HEK293T (cell line): ENCODE data around the gene PIAS1.

Source experiments
- BHLHE40 ChIP-seq: fragments of 450-650 bp; IDR thresholded peaks from 2 replicates; pipeline ENCODE4 v1.6.1; 2016; ENCODE audit warnings: mild to moderate bottlenecking, moderate library complexity, borderline replicate concordance
- FOXA1 ChIP-seq: fragments of 450-650 bp; IDR thresholded peaks from 2 replicates; pipeline ENCODE4 v1.6.1; 2016; ENCODE audit warnings: mild to moderate bottlenecking
- FOXM1 ChIP-seq: fragments of 450-650 bp; IDR thresholded peaks from 2 replicates; pipeline ENCODE4 v1.6.1; 2017; ENCODE audit warnings: mild to moderate bottlenecking, borderline replicate concordance
- HDGF ChIP-seq: fragments of 450-650 bp; IDR thresholded peaks from 2 replicates; pipeline ENCODE4 v1.6.1; 2017; ENCODE audit warnings: antibody characterized with exemption, borderline replicate concordance
- SP1 ChIP-seq: fragments of 450-650 bp; IDR thresholded peaks from 2 replicates; pipeline ENCODE4 v1.6.1; 2017
- SUZ12 ChIP-seq: fragments of 450-650 bp; IDR thresholded peaks from 2 replicates; pipeline ENCODE4 v1.6.1; 2016; ENCODE audit warnings: mild to moderate bottlenecking
- ZNF384 ChIP-seq: fragments of 450-650 bp; IDR thresholded peaks from 2 replicates; pipeline ENCODE4 v1.6.1; 2016

DNA sequence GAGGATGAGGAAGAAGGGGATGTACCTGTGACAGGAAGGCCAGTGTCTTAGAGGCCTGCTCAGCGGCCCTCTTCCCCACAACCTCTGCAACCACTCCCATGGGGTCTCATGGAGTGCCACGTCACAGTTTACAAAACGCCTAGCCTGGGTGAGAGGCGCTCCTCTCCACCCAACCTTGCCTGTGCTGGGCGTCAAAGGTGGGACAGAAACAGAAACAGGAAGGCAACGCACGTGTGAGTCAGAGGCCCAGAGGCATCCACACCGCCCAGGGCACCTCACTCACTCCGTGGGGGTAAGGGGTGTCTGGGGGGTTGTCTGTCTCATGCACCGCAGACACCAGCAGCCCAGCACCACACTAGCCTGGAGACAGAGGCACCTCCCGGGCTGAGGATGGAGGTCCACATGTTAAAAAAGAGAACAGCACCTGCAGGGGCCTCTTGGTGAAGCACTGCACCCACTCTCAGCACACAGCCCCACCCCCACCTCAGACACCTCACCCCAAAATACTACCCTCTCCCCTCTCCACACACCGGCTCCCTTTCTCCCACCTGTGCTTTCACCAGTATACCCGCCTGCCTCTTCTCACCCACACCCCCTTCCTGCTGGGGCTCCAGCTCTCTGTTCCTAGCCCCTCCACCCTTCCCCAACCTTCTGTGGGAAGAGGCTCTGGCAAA lies 155.8 kb downstream of the PIAS1 start:
- no peak for TF ChIP-seq SP1
- TF ChIP-seq SUZ12 = no peak
- TF ChIP-seq FOXM1 = no peak
- TF ChIP-seq ZNF384 = no peak
- no peak for TF ChIP-seq BHLHE40
- no peak for TF ChIP-seq HDGF
- no peak for TF ChIP-seq FOXA1
